ENCODE data around the gene C2CD3. TPM values are rescaled to one million over a fixed set of nuclear protein-coding genes. Genes with fewer than 3 reads are reported as not detected.

The C2CD3 gene
- total and polyA plus RNA-seq, 10 of the 15 experiments (the other 5 are each of a cell fraction or from before 2014, with no cell fraction given), result 2.3 to 24.0 (median 16.3) TPM

- in situ Hi-C loops (cut with MboI), result no loop called here
- Histone ChIP-seq H3K27ac (ENCODE audit: control insufficient read depth, insufficient read depth) (no peak overlapping the region), H2AFZ (ENCODE audit: control insufficient read depth, low read depth, low read length) (no peak overlapping the region), H3K9ac (ENCODE audit: control insufficient read depth, insufficient read depth, low read length) (no peak overlapping the region), H3K36me3 (ENCODE audit: control insufficient read depth in 2 of 2, insufficient read depth in 2 of 2, low read length in 1 of 2) (peaks cover 28 to 30% of the 10 kb centered on the region in 2 experiments), H3K4me1 (ENCODE audit: control insufficient read depth, insufficient read depth, low read length) (peaks cover 23% of the 10 kb centered on the region), H3K79me2 (ENCODE audit: control insufficient read depth, insufficient read depth, low read length) (peaks cover 35% of the 10 kb centered on the region), H3K4me2 (ENCODE audit: control insufficient read depth, insufficient read depth) (no peak overlapping the region), H4K20me1 (ENCODE audit: control insufficient read depth, insufficient read depth) (no peaks in the 10 kb centered on the region), H3K4me3 (no peak overlapping the region), H3K9me3 (replicated peaks; ENCODE audit: control insufficient read depth, insufficient read depth, low read length) (no peaks in the 10 kb centered on the region), H3K27me3 (replicated peaks in 1 of 2; ENCODE audit: control insufficient read depth in 2 of 2, insufficient read depth in 2 of 2, low read length in 1 of 2) (no peaks in the 10 kb centered on the region)
- DNase-seq (ENCODE audit: low read depth, low spot score) (no peak), ATAC-seq (no peak), FAIRE-seq (no peak)
- ChIA-PET CTCF (interaction anchor here (1.4 to 1.7 kb wide), 2 partner anchors 10 to 16 kb away, joined by 3 to 4 read pairs; no protein-coding TSS in a partner anchor), POLR2A (interaction anchor here (0.6 kb wide), 2 partner anchors 9 to 10 kb away, joined by 3 read pairs; no protein-coding TSS in a partner anchor), RAD21 (ENCODE audit: unreplicated experiment) (no interaction called here), SMC1A (ENCODE audit: uncharacterized antibody, unreplicated experiment) (interaction anchor here (1.8 kb wide), 1 partner anchor 10 kb away, joined by 5 read pairs; no protein-coding TSS in a partner anchor)
- no TSS peak for BruUV-seq (replicated peaks)
- WGBS (ENCODE audit: insufficient coverage, insufficient replicate concordance, low lambda C conversion rate, missing lambda C conversion rate), result 87% methylated on average over 14 of the region's 14 CpGs
- TF ChIP-seq SMAD5 (IDR thresholded peaks at IDR 0.05; ENCODE audit: low read depth) (peak; percentile 55; the same call in 1 of the 2 replicates), ZBTB40 (IDR thresholded peaks at IDR 0.05; ENCODE audit: borderline replicate concordance) (no peak), HDAC6 (IDR thresholded peaks at IDR 0.05; ENCODE audit: unreplicated experiment) (no peak), ZNF592 (IDR thresholded peaks at IDR 0.05) (no peak), POLR2A (IDR thresholded peaks at IDR 0.05; ENCODE audit: low read depth, low read length) (peak; percentile 31; the same call in 1 of the 2 replicates), RB1 (IDR thresholded peaks at IDR 0.05; ENCODE audit: borderline replicate concordance) (no peak), CEBPZ (IDR thresholded peaks at IDR 0.05; ENCODE audit: low read depth, low read length) (no peak), PML (IDR thresholded peaks at IDR 0.05; ENCODE audit: low read length) (no peak), MTA3 (IDR thresholded peaks at IDR 0.05; ENCODE audit: borderline replicate concordance, low read length) (no peak), SREBF2 (IDR thresholded peaks at IDR 0.05; ENCODE audit: low read length) (no peak)
- intact Hi-C loops (cut with micrococcal nuclease; ENCODE audit: unreplicated experiment), result no loop called here
Observed at GRCh38 chr11:73976451-73977151, 194.2 kb downstream of the C2CD3 start.
